ENCODE data around the gene AFF3. TPM values are rescaled to one million over a fixed set of nuclear protein-coding genes. Genes with fewer than 3 reads are reported as not detected.

Gene AFF3
- total RNA-seq, 1 experiment from 2014 or later: 0.22 TPM

GRCh38 chr2:99617811-99618210 is 524.6 kb downstream of the AFF3 start:
- no peak overlapping the region for H2BK20ac ChIP-seq (ENCODE audit: low read depth, low read length, poor library complexity, severe bottlenecking)
- H3T11ph ChIP-seq (ENCODE audit: low read length): no peak overlapping the region
- H3K79me2 ChIP-seq (ENCODE audit: insufficient read depth, low read length): no peaks in the 10 kb centered on the region
- no peak overlapping the region for H3K18ac ChIP-seq (ENCODE audit: insufficient read length, low read depth, low read length)
- no peaks in the 10 kb centered on the region for H3K9me3 ChIP-seq (ENCODE audit: control insufficient read depth, low read depth, low read length)
- Mint-ChIP-seq H3K27me3 (ENCODE audit: low read depth) (peaks cover 5% of the 10 kb centered on the region; the same call in 1 of the 2 replicates), H3K9me3 (0 out of 5 replicates have a peak, but pooled peaks cover 0 to 2% of the 10 kb centered on the region in 2 experiments), H3K27ac (no peak overlapping the region), H3K36me3 (ENCODE audit: insufficient read depth in 1 of 3, low read depth in 3 of 3) (no peaks in the 10 kb centered on the region; a peak in 1 of 7 replicates), H3K4me1 (no peaks in the 10 kb centered on the region), H3K4me3 (no peak overlapping the region)
- no peak overlapping the region for H2AFZ ChIP-seq (ENCODE audit: low read length)
- H3K9ac ChIP-seq (ENCODE audit: extremely low read depth, insufficient read length, low read length): no peak overlapping the region
- H4K91ac ChIP-seq (ENCODE audit: insufficient read length, low read depth, low read length): no peak overlapping the region
- no peaks in the 10 kb centered on the region for H4K20me1 ChIP-seq (ENCODE audit: control insufficient read depth, insufficient read depth, insufficient read length)
- H3K23me2 ChIP-seq (ENCODE audit: insufficient read length, low read depth, low read length, poor library complexity, severe bottlenecking): no peaks in the 10 kb centered on the region
- H3K14ac ChIP-seq (ENCODE audit: insufficient read depth, low read length): no peak overlapping the region
- TF ChIP-seq CTCF (conservative IDR thresholded peaks at IDR 0.05): no peak
- H3K79me1 ChIP-seq (ENCODE audit: insufficient read depth, low read depth, low read length, poor library complexity, severe bottlenecking): no peaks in the 10 kb centered on the region
- H2BK15ac ChIP-seq (ENCODE audit: low read depth, low read length): no peak overlapping the region
- no peak for DNase-seq
- H2BK12ac ChIP-seq (ENCODE audit: insufficient read length, low read depth, low read length): no peak overlapping the region
- no peak overlapping the region for H2BK5ac ChIP-seq (ENCODE audit: insufficient read length, low read length)
- no peak overlapping the region for H2AK5ac ChIP-seq (ENCODE audit: insufficient read length, low read length)
- no peaks in the 10 kb centered on the region for H3K4me1 ChIP-seq (ENCODE audit: insufficient read depth, low read length)
- no CpG with 5 or more reads among the region's 5 CpGs for WGBS (ENCODE audit: extremely low coverage, insufficient read length, low lambda C conversion rate)
- no peak overlapping the region for H3K27ac ChIP-seq (ENCODE audit: insufficient read length, low read depth, low read length)
- no peak overlapping the region for H3K4me2 ChIP-seq (ENCODE audit: insufficient read depth, insufficient read length, low read length)
- H4K5ac ChIP-seq (ENCODE audit: insufficient read length, low read depth, low read length): no peak overlapping the region
- H3K23ac ChIP-seq (ENCODE audit: insufficient read length, low read depth, low read length): no peak overlapping the region
- no peak overlapping the region for H4K8ac ChIP-seq (replicated peaks; ENCODE audit: insufficient read length, low read depth, low read length)
- H2BK120ac ChIP-seq (ENCODE audit: low read depth, low read length, poor library complexity, severe bottlenecking): no peak overlapping the region
- H3K56ac ChIP-seq (ENCODE audit: insufficient read length, low read depth, low read length): no peak overlapping the region
- no peak overlapping the region for H3K4ac ChIP-seq (ENCODE audit: low read depth, low read length)
- no peaks in the 10 kb centered on the region for H3K27me3 ChIP-seq (ENCODE audit: insufficient read depth, low read length)
